ENCODE data around the gene IPO11.

Gene IPO11

DNA sequence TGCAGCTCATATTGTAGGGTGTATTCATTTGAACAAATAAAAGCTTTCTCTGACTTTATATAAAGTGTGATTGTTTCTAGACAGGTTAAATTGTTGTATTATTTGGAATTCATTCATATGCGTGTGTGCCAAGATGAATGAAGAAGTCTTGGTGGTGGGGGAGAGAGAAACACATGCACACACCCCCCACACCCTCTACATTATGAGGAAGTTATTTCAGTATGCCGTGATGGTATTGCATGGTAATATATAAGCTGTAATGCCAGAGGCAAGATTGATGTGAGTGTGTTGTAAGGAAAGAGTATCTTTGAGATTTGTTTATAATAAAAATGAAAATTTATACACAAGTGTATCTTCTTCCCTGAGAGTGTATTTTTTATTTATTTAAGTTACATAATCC, 71.0 kb downstream of the IPO11 start:
- no peak overlapping the region for H3K27ac ChIP-seq (ENCODE audit: low read depth, low read length)
- no peaks in the 10 kb centered on the region for H3K27me3 ChIP-seq (ENCODE audit: control insufficient read depth in 5 of 5, insufficient read depth in 4 of 5, low read length in 5 of 5)
- no peak overlapping the region for H3K9ac ChIP-seq (ENCODE audit: low read length in 5 of 5)
- H3K9me3 ChIP-seq (ENCODE audit: control insufficient read depth in 5 of 5, low read length in 5 of 5), result no peaks in the 10 kb centered on the region
- no peaks in the 10 kb centered on the region for H3K4me1 ChIP-seq (ENCODE audit: control insufficient read depth in 5 of 5, insufficient read depth in 5 of 5, low read length in 5 of 5)
- H3K4me3 ChIP-seq (ENCODE audit: low read depth in 1 of 5, low read length in 5 of 5), result no peak overlapping the region
- H3K36me3 ChIP-seq (ENCODE audit: control insufficient read depth in 5 of 5, insufficient read depth in 5 of 5, low read length in 5 of 5), result peaks cover 0 to 12% (median 4%) of the 10 kb centered on the region in 5 donors

DNA sequence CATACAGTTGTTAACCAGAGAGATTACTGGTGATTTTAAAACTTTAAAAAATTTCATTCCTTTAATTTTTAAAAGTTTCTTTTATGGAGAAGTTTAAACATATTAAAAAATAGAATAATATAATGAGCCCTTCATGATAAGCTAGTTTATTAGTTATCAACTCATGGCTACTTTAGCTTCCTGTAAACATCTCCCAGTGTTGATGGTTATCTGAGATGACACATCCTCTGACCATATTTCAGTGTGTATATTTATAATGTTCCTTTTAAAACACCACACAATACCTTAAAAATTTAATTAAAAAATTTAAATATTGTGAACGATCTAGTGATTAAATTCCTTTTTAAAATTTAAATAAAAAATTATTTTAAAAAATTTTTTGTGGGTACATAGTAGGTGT, 74.1 kb downstream of the IPO11 start:
- H3K36me3 ChIP-seq (ENCODE audit: control insufficient read depth in 5 of 5, insufficient read depth in 5 of 5, low read length in 5 of 5), result peaks cover 8 to 20% (median 18%) of the 10 kb centered on the region in 5 donors
- H3K27me3 ChIP-seq (ENCODE audit: control insufficient read depth in 5 of 5, insufficient read depth in 4 of 5, low read length in 5 of 5), result no peaks in the 10 kb centered on the region
- H3K4me3 ChIP-seq (ENCODE audit: low read depth in 1 of 5, low read length in 5 of 5), result no peak overlapping the region
- H3K9me3 ChIP-seq (ENCODE audit: control insufficient read depth in 5 of 5, low read length in 5 of 5), result no peaks in the 10 kb centered on the region
- H3K9ac ChIP-seq (ENCODE audit: low read length in 5 of 5), result no peak overlapping the region
- H3K27ac ChIP-seq (ENCODE audit: low read depth, low read length), result no peak overlapping the region
- H3K4me1 ChIP-seq (ENCODE audit: control insufficient read depth in 5 of 5, insufficient read depth in 5 of 5, low read length in 5 of 5), result no peaks in the 10 kb centered on the region

DNA sequence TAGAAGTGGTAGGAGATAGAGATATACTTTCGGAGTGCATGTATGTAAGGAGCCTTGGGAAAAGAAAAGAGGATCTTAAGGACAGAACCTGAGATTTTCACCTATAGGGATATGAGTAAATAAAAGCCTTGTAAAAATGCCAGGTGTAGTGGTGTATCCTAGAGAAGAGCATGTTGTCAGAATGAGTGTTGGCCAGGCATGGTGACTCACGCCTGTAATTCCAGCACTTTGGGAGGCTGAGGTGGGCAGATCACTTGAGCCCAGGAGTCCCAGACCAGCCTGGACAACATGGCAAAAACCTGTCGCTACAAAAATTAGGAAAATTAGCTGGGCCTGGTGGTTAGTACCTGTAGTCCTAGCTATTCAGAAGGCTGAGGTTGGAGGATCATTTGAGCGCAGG, 76.0 kb downstream of the IPO11 start:
- Histone ChIP-seq H3K27me3 (ENCODE audit: control insufficient read depth in 5 of 5, insufficient read depth in 4 of 5, low read length in 5 of 5) (no peaks in the 10 kb centered on the region), H3K27ac (ENCODE audit: low read depth, low read length) (no peak overlapping the region), H3K9ac (ENCODE audit: low read length in 5 of 5) (no peak overlapping the region), H3K36me3 (ENCODE audit: control insufficient read depth in 5 of 5, insufficient read depth in 5 of 5, low read length in 5 of 5) (peaks cover 10 to 24% (median 18%) of the 10 kb centered on the region in 5 donors), H3K4me3 (ENCODE audit: low read depth in 1 of 5, low read length in 5 of 5) (no peak overlapping the region), H3K9me3 (ENCODE audit: control insufficient read depth in 5 of 5, low read length in 5 of 5) (no peaks in the 10 kb centered on the region), H3K4me1 (ENCODE audit: control insufficient read depth in 5 of 5, insufficient read depth in 5 of 5, low read length in 5 of 5) (peaks cover 0 to 4% (median 0%) of the 10 kb centered on the region in 5 donors)

DNA sequence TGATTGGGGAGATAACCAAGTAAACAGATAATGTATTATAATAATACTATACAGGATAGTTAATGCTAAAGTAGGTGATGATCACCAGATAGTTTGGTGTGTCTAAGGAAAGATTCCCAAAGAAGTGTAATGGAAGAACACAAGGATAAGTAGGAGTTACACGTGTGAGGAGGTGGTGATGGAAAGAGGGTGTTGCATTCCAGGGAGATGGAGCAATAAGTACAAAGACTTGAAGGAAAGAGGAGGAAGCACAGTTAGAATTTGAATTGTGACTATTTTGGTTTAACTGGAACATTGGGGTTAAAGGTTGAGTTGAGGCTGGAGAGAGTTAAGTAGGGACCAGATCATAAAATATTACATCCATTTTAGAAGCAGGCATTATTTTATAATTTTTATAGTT, 76.9 kb downstream of the IPO11 start:
- Histone ChIP-seq H3K36me3 (ENCODE audit: control insufficient read depth in 5 of 5, insufficient read depth in 5 of 5, low read length in 5 of 5) (peaks cover 10 to 25% (median 18%) of the 10 kb centered on the region in 5 donors), H3K27me3 (ENCODE audit: control insufficient read depth in 5 of 5, insufficient read depth in 4 of 5, low read length in 5 of 5) (no peaks in the 10 kb centered on the region), H3K9ac (ENCODE audit: low read length in 5 of 5) (no peak overlapping the region), H3K27ac (ENCODE audit: low read depth, low read length) (no peak overlapping the region), H3K9me3 (ENCODE audit: control insufficient read depth in 5 of 5, low read length in 5 of 5) (no peaks in the 10 kb centered on the region), H3K4me3 (ENCODE audit: low read depth in 1 of 5, low read length in 5 of 5) (no peak overlapping the region), H3K4me1 (ENCODE audit: control insufficient read depth in 5 of 5, insufficient read depth in 5 of 5, low read length in 5 of 5) (peaks cover 0 to 9% (median 0%) of the 10 kb centered on the region in 5 donors)

DNA sequence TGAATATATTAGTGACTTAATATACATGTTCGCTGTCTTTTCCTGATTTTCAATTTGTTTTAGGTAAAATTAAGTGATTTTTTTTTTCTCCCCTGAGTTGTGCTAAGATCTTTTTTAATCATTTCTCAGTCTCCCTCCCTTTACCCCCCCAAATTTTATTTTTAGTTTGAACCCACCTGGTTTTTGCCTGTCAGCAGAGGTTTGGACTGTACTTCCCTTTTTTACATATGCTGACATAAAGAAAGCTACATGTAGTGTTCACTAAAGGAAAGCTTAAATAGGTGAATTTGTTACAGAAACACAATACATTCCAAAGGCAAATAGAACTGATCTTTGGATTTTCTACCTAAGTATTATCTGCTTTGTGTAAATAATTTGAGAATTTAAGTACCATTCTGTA, 82.2 kb downstream of the IPO11 start:
- no peaks in the 10 kb centered on the region for H3K9me3 ChIP-seq (ENCODE audit: control insufficient read depth in 5 of 5, low read length in 5 of 5)
- H3K36me3 ChIP-seq (ENCODE audit: control insufficient read depth in 5 of 5, insufficient read depth in 5 of 5, low read length in 5 of 5), result peaks cover 10 to 34% (median 17%) of the 10 kb centered on the region in 5 donors
- no peak overlapping the region for H3K27ac ChIP-seq (ENCODE audit: low read depth, low read length)
- H3K4me1 ChIP-seq (ENCODE audit: control insufficient read depth in 5 of 5, insufficient read depth in 5 of 5, low read length in 5 of 5), result peaks cover 0 to 9% (median 0%) of the 10 kb centered on the region in 5 donors
- H3K9ac ChIP-seq (ENCODE audit: low read length in 5 of 5), result no peak overlapping the region
- no peaks in the 10 kb centered on the region for H3K27me3 ChIP-seq (ENCODE audit: control insufficient read depth in 5 of 5, insufficient read depth in 4 of 5, low read length in 5 of 5)
- H3K4me3 ChIP-seq (ENCODE audit: low read depth in 1 of 5, low read length in 5 of 5), result no peak overlapping the region

DNA sequence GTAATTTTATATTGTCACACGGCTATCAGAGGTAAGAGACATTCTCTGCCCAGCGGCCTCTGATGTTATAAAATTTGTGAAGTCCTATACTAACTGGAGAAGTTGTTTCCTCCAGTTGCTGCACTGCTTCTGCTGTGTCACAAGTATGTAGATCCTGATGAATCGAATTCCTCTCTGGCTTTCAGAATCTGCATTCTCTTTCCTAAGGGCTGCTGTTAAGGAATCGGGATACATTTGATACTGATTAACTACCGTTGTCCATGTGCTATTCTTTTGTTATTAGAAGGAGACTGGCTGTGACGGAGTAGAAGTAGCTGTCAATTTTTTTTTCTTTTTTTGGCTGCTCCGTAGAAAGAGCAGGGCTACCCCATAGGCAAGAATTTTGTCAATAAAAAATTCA, 84.3 kb downstream of the IPO11 start:
- no peaks in the 10 kb centered on the region for H3K27me3 ChIP-seq (ENCODE audit: control insufficient read depth in 5 of 5, insufficient read depth in 4 of 5, low read length in 5 of 5)
- peaks cover 0 to 9% (median 0%) of the 10 kb centered on the region in 5 donors for H3K4me1 ChIP-seq (ENCODE audit: control insufficient read depth in 5 of 5, insufficient read depth in 5 of 5, low read length in 5 of 5)
- H3K36me3 ChIP-seq (ENCODE audit: control insufficient read depth in 5 of 5, insufficient read depth in 5 of 5, low read length in 5 of 5), result peaks cover 9 to 28% (median 14%) of the 10 kb centered on the region in 5 donors
- no peak overlapping the region for H3K27ac ChIP-seq (ENCODE audit: low read depth, low read length)
- no peak overlapping the region for H3K9ac ChIP-seq (ENCODE audit: low read length in 5 of 5)
- no peaks in the 10 kb centered on the region for H3K9me3 ChIP-seq (ENCODE audit: control insufficient read depth in 5 of 5, low read length in 5 of 5)
- no peak overlapping the region for H3K4me3 ChIP-seq (ENCODE audit: low read depth in 1 of 5, low read length in 5 of 5)

DNA sequence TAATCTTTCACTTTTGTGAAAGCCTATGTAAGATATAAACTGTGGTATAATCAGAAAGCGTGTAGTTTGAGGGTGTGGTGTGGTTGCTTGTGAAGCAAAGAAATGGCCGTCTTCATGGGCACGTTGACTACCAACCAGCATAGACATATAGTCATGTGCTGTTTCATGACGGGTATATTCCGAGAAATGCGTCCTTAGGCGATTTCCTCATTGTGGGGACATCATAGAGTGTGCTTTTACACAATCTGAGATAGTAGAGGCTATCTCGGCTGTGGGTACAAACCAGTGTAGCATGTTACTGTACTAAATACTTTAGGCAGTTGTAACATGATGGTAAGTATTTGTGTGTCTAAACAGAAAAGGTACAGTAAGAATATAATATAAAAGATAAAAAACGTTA, 86.4 kb downstream of the IPO11 start:
- Histone ChIP-seq H3K27me3 (ENCODE audit: control insufficient read depth in 5 of 5, insufficient read depth in 4 of 5, low read length in 5 of 5) (no peaks in the 10 kb centered on the region), H3K9ac (ENCODE audit: low read length in 5 of 5) (no peak overlapping the region), H3K36me3 (ENCODE audit: control insufficient read depth in 5 of 5, insufficient read depth in 5 of 5, low read length in 5 of 5) (peaks cover 8 to 28% (median 17%) of the 10 kb centered on the region in 5 donors), H3K4me3 (ENCODE audit: low read depth in 1 of 5, low read length in 5 of 5) (no peak overlapping the region), H3K9me3 (ENCODE audit: control insufficient read depth in 5 of 5, low read length in 5 of 5) (no peaks in the 10 kb centered on the region), H3K4me1 (ENCODE audit: control insufficient read depth in 5 of 5, insufficient read depth in 5 of 5, low read length in 5 of 5) (peaks cover 0 to 2% (median 0%) of the 10 kb centered on the region in 5 donors), H3K27ac (ENCODE audit: low read depth, low read length) (no peak overlapping the region)

DNA sequence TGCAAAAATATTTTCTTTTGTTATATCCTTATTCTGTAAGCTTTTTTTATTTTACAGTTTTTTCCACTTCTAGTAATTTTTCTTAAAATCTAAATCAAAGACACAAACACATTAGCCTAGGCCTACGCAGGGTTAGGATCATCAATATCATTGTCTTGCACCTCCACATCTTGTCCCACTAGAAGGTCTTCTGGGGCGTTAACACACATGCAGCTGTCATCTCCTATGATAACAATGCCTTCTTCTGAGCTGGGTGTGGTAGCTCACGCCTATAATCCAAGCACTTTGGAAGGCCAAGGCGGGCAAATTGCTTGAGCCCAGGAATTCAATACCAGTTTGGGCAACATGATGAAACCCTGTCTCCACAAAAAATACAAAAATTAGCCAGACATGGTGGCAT, 87.2 kb downstream of the IPO11 start:
- H3K27ac ChIP-seq (ENCODE audit: low read depth, low read length), result no peak overlapping the region
- H3K4me1 ChIP-seq (ENCODE audit: control insufficient read depth in 5 of 5, insufficient read depth in 5 of 5, low read length in 5 of 5), result peaks cover 0 to 5% (median 0%) of the 10 kb centered on the region in 5 donors
- no peaks in the 10 kb centered on the region for H3K9me3 ChIP-seq (ENCODE audit: control insufficient read depth in 5 of 5, low read length in 5 of 5)
- H3K36me3 ChIP-seq (ENCODE audit: control insufficient read depth in 5 of 5, insufficient read depth in 5 of 5, low read length in 5 of 5), result peaks cover 8 to 28% (median 17%) of the 10 kb centered on the region in 5 donors
- H3K27me3 ChIP-seq (ENCODE audit: control insufficient read depth in 5 of 5, insufficient read depth in 4 of 5, low read length in 5 of 5), result no peaks in the 10 kb centered on the region
- no peak overlapping the region for H3K4me3 ChIP-seq (ENCODE audit: low read depth in 1 of 5, low read length in 5 of 5)
- H3K9ac ChIP-seq (ENCODE audit: low read length in 5 of 5), result no peak overlapping the region

DNA sequence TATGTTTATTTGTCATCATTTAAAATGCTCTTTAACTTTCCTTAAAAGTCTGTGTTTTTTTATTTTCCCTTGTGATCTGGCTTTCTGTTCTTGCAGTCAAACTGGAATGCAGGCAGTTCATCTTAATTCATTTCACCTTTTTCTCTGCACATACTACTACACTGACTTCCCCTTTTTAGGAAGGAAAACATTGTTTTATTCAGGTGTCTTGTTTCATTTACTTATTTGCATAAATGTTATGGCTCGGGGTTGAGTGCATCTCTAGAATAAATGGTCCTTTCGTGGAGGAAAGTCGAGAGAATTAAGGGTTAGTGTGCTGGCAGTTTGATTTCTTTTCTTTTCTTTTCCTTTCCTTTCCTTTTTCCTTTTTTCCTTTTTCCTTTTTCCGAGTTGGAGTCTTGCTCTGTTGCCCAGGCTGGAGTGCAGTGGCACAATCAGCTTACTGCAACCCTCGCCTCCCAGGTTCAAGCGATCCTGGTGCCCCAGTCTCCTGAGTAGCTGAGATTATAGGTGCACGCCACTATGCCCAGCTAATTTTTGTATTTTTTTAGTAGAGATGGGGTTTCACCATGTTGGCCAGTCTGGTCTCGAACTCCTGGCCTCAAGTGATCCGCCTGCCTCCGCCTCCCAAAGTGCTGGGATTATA, 90.0 kb downstream of the IPO11 start:
- no peak overlapping the region for H3K9ac ChIP-seq (ENCODE audit: low read length in 5 of 5)
- H3K36me3 ChIP-seq (ENCODE audit: control insufficient read depth in 5 of 5, insufficient read depth in 5 of 5, low read length in 5 of 5), result peaks cover 5 to 30% (median 20%) of the 10 kb centered on the region in 5 donors

DNA sequence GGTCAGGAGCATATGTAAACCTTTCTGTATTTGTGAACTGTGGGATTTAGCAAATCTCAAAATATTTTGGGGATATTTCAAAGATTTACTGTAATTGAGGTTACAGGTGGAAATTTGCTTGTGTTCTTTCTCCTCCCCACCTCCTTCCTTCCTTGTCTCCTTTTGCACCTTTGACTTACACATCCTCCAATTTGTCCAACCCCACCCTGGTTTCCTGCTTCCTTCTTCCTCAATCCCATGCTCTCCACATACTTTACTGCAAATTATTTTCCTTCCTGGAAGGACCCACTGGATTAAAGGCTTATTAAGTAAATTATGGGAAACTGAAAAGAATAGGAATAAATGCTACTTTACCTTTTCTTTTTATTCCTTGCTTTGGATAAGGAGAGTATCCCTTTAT, 91.6 kb downstream of the IPO11 start:
- no peak overlapping the region for H3K27ac ChIP-seq (ENCODE audit: low read depth, low read length)
- no peak overlapping the region for H3K9ac ChIP-seq (ENCODE audit: low read length in 5 of 5)
- H3K36me3 ChIP-seq (ENCODE audit: control insufficient read depth in 5 of 5, insufficient read depth in 5 of 5, low read length in 5 of 5), result peaks cover 5 to 30% (median 12%) of the 10 kb centered on the region in 5 donors
- H3K4me1 ChIP-seq (ENCODE audit: control insufficient read depth in 5 of 5, insufficient read depth in 5 of 5, low read length in 5 of 5), result peaks cover 0 to 5% (median 0%) of the 10 kb centered on the region in 5 donors
- no peaks in the 10 kb centered on the region for H3K9me3 ChIP-seq (ENCODE audit: control insufficient read depth in 5 of 5, low read length in 5 of 5)
- H3K27me3 ChIP-seq (ENCODE audit: control insufficient read depth in 5 of 5, insufficient read depth in 4 of 5, low read length in 5 of 5), result no peaks in the 10 kb centered on the region
- H3K4me3 ChIP-seq (ENCODE audit: low read depth in 1 of 5, low read length in 5 of 5), result no peak overlapping the region

More for the DNA sequence above, 90.0 kb downstream of the IPO11 start:
- no peak overlapping the region for H3K27ac ChIP-seq (ENCODE audit: low read depth, low read length)
- no peak overlapping the region for H3K4me3 ChIP-seq (ENCODE audit: low read depth in 1 of 5, low read length in 5 of 5)
- H3K27me3 ChIP-seq (ENCODE audit: control insufficient read depth in 5 of 5, insufficient read depth in 4 of 5, low read length in 5 of 5), result no peaks in the 10 kb centered on the region
- H3K4me1 ChIP-seq (ENCODE audit: control insufficient read depth in 5 of 5, insufficient read depth in 5 of 5, low read length in 5 of 5), result peaks cover 0 to 5% (median 0%) of the 10 kb centered on the region in 5 donors
- H3K9me3 ChIP-seq (ENCODE audit: control insufficient read depth in 5 of 5, low read length in 5 of 5), result no peaks in the 10 kb centered on the region

All from subcutaneous abdominal adipose tissue (tissue), 5 donors.